ENCODE measurements around the gene NCAPD3.

The NCAPD3 gene

GRCh38 chr11:134146598-134146997 lies 77.2 kb downstream of the NCAPD3 start:
- FAIRE-seq (no peak), DNase-seq (ENCODE audit: insufficient read length, low spot score) (no peak)
- TF ChIP-seq SPI1 (IDR thresholded peaks at IDR 0.05; ENCODE audit: low read depth, low read length) (no peak), POU2F2 (IDR thresholded peaks at IDR 0.05; ENCODE audit: low read depth, low read length) (no peak), POLR2AphosphoS5 (IDR thresholded peaks at IDR 0.05; ENCODE audit: low read depth, low read length) (no peak), TAF1 (IDR thresholded peaks at IDR 0.05; ENCODE audit: low read depth, low read length) (no peak), POLR2A (IDR thresholded peaks at IDR 0.05; ENCODE audit: low read depth, low read length) (no peak), PAX5 (IDR thresholded peaks at IDR 0.05; ENCODE audit: insufficient read depth, low read length, severe bottlenecking) (no peak)

- TF ChIP-seq POU2F2 (IDR thresholded peaks at IDR 0.05; ENCODE audit: low read depth, low read length) (no peak), POLR2A (IDR thresholded peaks at IDR 0.05; ENCODE audit: low read depth, low read length) (no peak), SPI1 (IDR thresholded peaks at IDR 0.05; ENCODE audit: low read depth, low read length) (no peak), POLR2AphosphoS5 (IDR thresholded peaks at IDR 0.05; ENCODE audit: low read depth, low read length) (no peak), TAF1 (IDR thresholded peaks at IDR 0.05; ENCODE audit: low read depth, low read length) (no peak), PAX5 (IDR thresholded peaks at IDR 0.05; ENCODE audit: insufficient read depth, low read length, severe bottlenecking) (no peak)
- no peak for FAIRE-seq
- no peak for DNase-seq (ENCODE audit: insufficient read length, low spot score)
Measured at GRCh38 chr11:134145715-134146114, 78.1 kb downstream of the NCAPD3 start.

- FAIRE-seq (no peak), DNase-seq (ENCODE audit: insufficient read length, low spot score) (no peak)
- TF ChIP-seq TAF1 (IDR thresholded peaks at IDR 0.05; ENCODE audit: low read depth, low read length) = no peak
- no peak for TF ChIP-seq POLR2A (IDR thresholded peaks at IDR 0.05; ENCODE audit: low read depth, low read length)
- no peak for TF ChIP-seq POLR2AphosphoS5 (IDR thresholded peaks at IDR 0.05; ENCODE audit: low read depth, low read length)
- no peak for TF ChIP-seq POU2F2 (IDR thresholded peaks at IDR 0.05; ENCODE audit: low read depth, low read length)
- TF ChIP-seq PAX5 (IDR thresholded peaks at IDR 0.05; ENCODE audit: insufficient read depth, low read length, severe bottlenecking) = no peak
- no peak for TF ChIP-seq SPI1 (IDR thresholded peaks at IDR 0.05; ENCODE audit: low read depth, low read length)
Measured at GRCh38 chr11:134144744-134145143, 79.0 kb downstream of the NCAPD3 start.

GRCh38 chr11:134143801-134144200 lies 80.0 kb downstream of the NCAPD3 start:
- DNase-seq (ENCODE audit: insufficient read length, low spot score) (no peak), FAIRE-seq (no peak)

GRCh38 chr11:134142536-134142935 lies 81.2 kb downstream of the NCAPD3 start:
- FAIRE-seq (no peak), DNase-seq (ENCODE audit: insufficient read length, low spot score) (no peak)
- TF ChIP-seq TAF1 (IDR thresholded peaks at IDR 0.05; ENCODE audit: low read depth, low read length) (no peak), POLR2A (IDR thresholded peaks at IDR 0.05; ENCODE audit: low read depth, low read length) (no peak), PAX5 (IDR thresholded peaks at IDR 0.05; ENCODE audit: insufficient read depth, low read length, severe bottlenecking) (no peak), POU2F2 (IDR thresholded peaks at IDR 0.05; ENCODE audit: low read depth, low read length) (no peak), SPI1 (IDR thresholded peaks at IDR 0.05; ENCODE audit: low read depth, low read length) (no peak), POLR2AphosphoS5 (IDR thresholded peaks at IDR 0.05; ENCODE audit: low read depth, low read length) (no peak)

More at GRCh38 chr11:134143801-134144200, 80.0 kb downstream of the NCAPD3 start:
- TF ChIP-seq PAX5 (IDR thresholded peaks at IDR 0.05; ENCODE audit: insufficient read depth, low read length, severe bottlenecking) (no peak), POLR2AphosphoS5 (IDR thresholded peaks at IDR 0.05; ENCODE audit: low read depth, low read length) (no peak), TAF1 (IDR thresholded peaks at IDR 0.05; ENCODE audit: low read depth, low read length) (no peak), POU2F2 (IDR thresholded peaks at IDR 0.05; ENCODE audit: low read depth, low read length) (no peak), POLR2A (IDR thresholded peaks at IDR 0.05; ENCODE audit: low read depth, low read length) (no peak), SPI1 (IDR thresholded peaks at IDR 0.05; ENCODE audit: low read depth, low read length) (no peak)

- DNase-seq (ENCODE audit: insufficient read length, low spot score) = no peak
- no peak for FAIRE-seq
- TF ChIP-seq POLR2A (IDR thresholded peaks at IDR 0.05; ENCODE audit: low read depth, low read length) (no peak), PAX5 (IDR thresholded peaks at IDR 0.05; ENCODE audit: insufficient read depth, low read length, severe bottlenecking) (no peak), TAF1 (IDR thresholded peaks at IDR 0.05; ENCODE audit: low read depth, low read length) (no peak), POLR2AphosphoS5 (IDR thresholded peaks at IDR 0.05; ENCODE audit: low read depth, low read length) (no peak), POU2F2 (IDR thresholded peaks at IDR 0.05; ENCODE audit: low read depth, low read length) (no peak), SPI1 (IDR thresholded peaks at IDR 0.05; ENCODE audit: low read depth, low read length) (no peak)
Measured at GRCh38 chr11:134140961-134141490, 82.7 kb downstream of the NCAPD3 start.

GRCh38 chr11:134139873-134140331 lies 83.9 kb downstream of the NCAPD3 start:
- TF ChIP-seq PAX5 (IDR thresholded peaks at IDR 0.05; ENCODE audit: insufficient read depth, low read length, severe bottlenecking) (no peak), SPI1 (IDR thresholded peaks at IDR 0.05; ENCODE audit: low read depth, low read length) (no peak), POU2F2 (IDR thresholded peaks at IDR 0.05; ENCODE audit: low read depth, low read length) (no peak), POLR2AphosphoS5 (IDR thresholded peaks at IDR 0.05; ENCODE audit: low read depth, low read length) (no peak), TAF1 (IDR thresholded peaks at IDR 0.05; ENCODE audit: low read depth, low read length) (no peak), POLR2A (IDR thresholded peaks at IDR 0.05; ENCODE audit: low read depth, low read length) (no peak)
- FAIRE-seq = peak; percentile 84
- DNase-seq (ENCODE audit: insufficient read length, low spot score) = peak; percentile 36

- DNase-seq (ENCODE audit: insufficient read length, low spot score) = no peak
- no peak for TF ChIP-seq PAX5 (IDR thresholded peaks at IDR 0.05; ENCODE audit: insufficient read depth, low read length, severe bottlenecking)
- TF ChIP-seq POLR2A (IDR thresholded peaks at IDR 0.05; ENCODE audit: low read depth, low read length) = no peak
- no peak for TF ChIP-seq POLR2AphosphoS5 (IDR thresholded peaks at IDR 0.05; ENCODE audit: low read depth, low read length)
- TF ChIP-seq POU2F2 (IDR thresholded peaks at IDR 0.05; ENCODE audit: low read depth, low read length) = no peak
- TF ChIP-seq TAF1 (IDR thresholded peaks at IDR 0.05; ENCODE audit: low read depth, low read length) = no peak
- no peak for TF ChIP-seq SPI1 (IDR thresholded peaks at IDR 0.05; ENCODE audit: low read depth, low read length)
- FAIRE-seq = no peak
Measured at GRCh38 chr11:134139303-134139872, 84.4 kb downstream of the NCAPD3 start.

GRCh38 chr11:134138376-134138775 lies 85.4 kb downstream of the NCAPD3 start:
- FAIRE-seq (no peak), DNase-seq (ENCODE audit: insufficient read length, low spot score) (no peak)
- TF ChIP-seq PAX5 (IDR thresholded peaks at IDR 0.05; ENCODE audit: insufficient read depth, low read length, severe bottlenecking) = no peak
- no peak for TF ChIP-seq TAF1 (IDR thresholded peaks at IDR 0.05; ENCODE audit: low read depth, low read length)
- no peak for TF ChIP-seq SPI1 (IDR thresholded peaks at IDR 0.05; ENCODE audit: low read depth, low read length)
- no peak for TF ChIP-seq POLR2AphosphoS5 (IDR thresholded peaks at IDR 0.05; ENCODE audit: low read depth, low read length)
- TF ChIP-seq POU2F2 (IDR thresholded peaks at IDR 0.05; ENCODE audit: low read depth, low read length) = no peak
- no peak for TF ChIP-seq POLR2A (IDR thresholded peaks at IDR 0.05; ENCODE audit: low read depth, low read length)
